ENCODE measurements around the gene SMAD1.

- TF ChIP-seq CTCF (IDR thresholded peaks at IDR 0.05) (no peak), YY1 (IDR thresholded peaks at IDR 0.05; ENCODE audit: low read depth) (no peak), ZBTB33 (IDR thresholded peaks at IDR 0.05; ENCODE audit: borderline replicate concordance, low read depth) (no peak), EP300 (IDR thresholded peaks at IDR 0.05; ENCODE audit: borderline replicate concordance in 1 of 2, low read depth in 1 of 2, low read length in 1 of 2) (no peak)
Observed at GRCh38 chr4:145473203-145473602, 8.4 kb upstream of the SMAD1 start.

Data from SK-N-SH (cell line).